Esophagus squamous epithelium (tissue), 5 donors: Measurements from ENCODE around the gene HLA-DPA1. TPM values are rescaled to one million over a fixed set of nuclear protein-coding genes. Genes with fewer than 3 reads are reported as not detected.
A peak's percentile ranks its signal among the peaks of the same experiment; 100 is the strongest.

Experiments used
- DNase-seq: peaks from one replicate; lab custom pipeline; 2025; lab: John Stamatoyannopoulos, UW
- H3K27ac ChIP-seq, 4 donors: fragments of 200-600 bp; sonication (generic); one replicate each; pipeline ENCODE4 v1.5.1; 2016 to 2019; ENCODE audit warnings: mild to moderate bottlenecking in 1 of 4
- H3K27me3 ChIP-seq, 4 donors: fragments of 200-600 bp; sonication (generic); 1 replicate in 3 of 4; 2 replicates in 1 of 4; pipeline versions ENCODE4 v1.5.1 to v1.6.0; 2017 to 2021; ENCODE audit warnings: antibody characterized with exemption in 1 of 4
- H3K36me3 ChIP-seq, 3 donors: fragments of 200-600 bp; sonication (generic); one replicate each; pipeline ENCODE4 v1.5.1; 2016 to 2019
- H3K4me1 ChIP-seq, 3 donors: fragments of 200-600 bp; sonication (generic); one replicate each; pipeline ENCODE4 v1.5.1; 2017 to 2019
- H3K4me3 ChIP-seq, 4 donors: fragments of 200-600 bp; sonication (generic); 1 replicate in 3 of 4; 2 replicates in 1 of 4; pipeline ENCODE4 v1.5.1; 2016 to 2019; ENCODE audit warnings: mild to moderate bottlenecking in 2 of 4, moderate library complexity in 1 of 4
- H3K9me3 ChIP-seq, 3 donors: fragments of 200-600 bp; sonication (generic); one replicate each; pipeline ENCODE4 v1.5.1; 2016 to 2019
- POLR2A ChIP-seq, 4 donors: fragments of 450-650 bp; IDR thresholded peaks; one replicate each; pipeline ENCODE4 v1.6.1; 2017; ENCODE audit warnings: antibody characterized with exemption in 4 of 4, mild to moderate bottlenecking in 4 of 4, moderate library complexity in 3 of 4
- WGBS, 2 donors: methylation state at CpG; one replicate each; pipeline ENCODE4 v1.1.5; 2018; 5-methylcytosine and 5-hydroxymethylcytosine counted together
- intact Hi-C: fragments of 100-400 bp; cut with DNase I; formaldehyde crosslinking; loops from one replicate; pipeline ENCODE4 v1.15.0; 2022
- total RNA-seq, 4 donors: library from RNA; depleted of rRNA; stranded (reverse); fragments of >200 nt; gene quantifications; one replicate each; pipeline ENCODE4 v1.1.0, GENCODE V29; 2016
- TF ChIP-seq, protein P1 (sequence below), 6 experiments: fragments of 450-650 bp in 4 of 6; fragments of 200-600 bp in 2 of 6; sonication (generic) in 2 of 6; IDR thresholded peaks; one replicate each; pipeline ENCODE4 v1.5.1; 2016 to 2019; ENCODE audit warnings: antibody characterized with exemption in 6 of 6, mild to moderate bottlenecking in 4 of 6, moderate library complexity in 4 of 6
- donor health status: DM: yes; HTN: yes; CAD: no.

HLA-DPA1 gene
- total RNA-seq, 4 donors from 2014 or later = 6.2 to 114 (median 48.2) TPM

DNA sequence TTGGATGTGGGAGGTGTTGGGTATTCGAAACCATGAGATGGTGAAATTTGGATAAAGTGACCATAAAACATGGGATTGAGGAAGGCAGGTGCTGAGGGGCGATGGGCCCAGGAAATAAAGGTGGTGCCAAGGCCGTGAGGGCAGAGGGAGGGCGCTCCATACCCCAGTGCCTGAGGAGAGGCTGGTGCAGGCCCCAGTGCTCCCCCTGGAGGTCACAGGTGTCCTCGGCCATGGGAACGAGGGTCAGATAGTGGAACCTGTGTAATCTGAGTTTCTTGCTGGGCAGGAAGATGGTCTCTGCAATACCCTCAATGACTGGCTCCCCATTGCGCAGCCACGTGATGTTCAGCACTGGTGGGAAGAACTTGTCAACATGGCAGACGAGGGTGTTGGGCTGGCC, 18.5 kb upstream of the HLA-DPA1 start:
- no peak for DNase-seq
- no peak overlapping the region for H3K27ac ChIP-seq
- intact Hi-C loops = no loop called here
- H3K36me3 ChIP-seq = no peaks in the 10 kb centered on the region
- no peaks in the 10 kb centered on the region for H3K4me1 ChIP-seq
- 44 to 69% methylated on average over 4 to 7 of the region's 9 CpGs for WGBS, 2 donors
- no peaks in the 10 kb centered on the region for H3K9me3 ChIP-seq
- H3K27me3 ChIP-seq = peaks cover 0 to 32% (median 0%) of the 10 kb centered on the region in 4 donors
- no peak overlapping the region for H3K4me3 ChIP-seq
- no peak for TF ChIP-seq POLR2A (IDR thresholded peaks at IDR 0.05)
- TF ChIP-seq, protein P1, sequence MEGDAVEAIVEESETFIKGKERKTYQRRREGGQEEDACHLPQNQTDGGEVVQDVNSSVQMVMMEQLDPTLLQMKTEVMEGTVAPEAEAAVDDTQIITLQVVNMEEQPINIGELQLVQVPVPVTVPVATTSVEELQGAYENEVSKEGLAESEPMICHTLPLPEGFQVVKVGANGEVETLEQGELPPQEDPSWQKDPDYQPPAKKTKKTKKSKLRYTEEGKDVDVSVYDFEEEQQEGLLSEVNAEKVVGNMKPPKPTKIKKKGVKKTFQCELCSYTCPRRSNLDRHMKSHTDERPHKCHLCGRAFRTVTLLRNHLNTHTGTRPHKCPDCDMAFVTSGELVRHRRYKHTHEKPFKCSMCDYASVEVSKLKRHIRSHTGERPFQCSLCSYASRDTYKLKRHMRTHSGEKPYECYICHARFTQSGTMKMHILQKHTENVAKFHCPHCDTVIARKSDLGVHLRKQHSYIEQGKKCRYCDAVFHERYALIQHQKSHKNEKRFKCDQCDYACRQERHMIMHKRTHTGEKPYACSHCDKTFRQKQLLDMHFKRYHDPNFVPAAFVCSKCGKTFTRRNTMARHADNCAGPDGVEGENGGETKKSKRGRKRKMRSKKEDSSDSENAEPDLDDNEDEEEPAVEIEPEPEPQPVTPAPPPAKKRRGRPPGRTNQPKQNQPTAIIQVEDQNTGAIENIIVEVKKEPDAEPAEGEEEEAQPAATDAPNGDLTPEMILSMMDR (IDR thresholded peaks at IDR 0.05) = peak in 5 of 6 experiments; percentile 17 to 47 (median 38)

DNA sequence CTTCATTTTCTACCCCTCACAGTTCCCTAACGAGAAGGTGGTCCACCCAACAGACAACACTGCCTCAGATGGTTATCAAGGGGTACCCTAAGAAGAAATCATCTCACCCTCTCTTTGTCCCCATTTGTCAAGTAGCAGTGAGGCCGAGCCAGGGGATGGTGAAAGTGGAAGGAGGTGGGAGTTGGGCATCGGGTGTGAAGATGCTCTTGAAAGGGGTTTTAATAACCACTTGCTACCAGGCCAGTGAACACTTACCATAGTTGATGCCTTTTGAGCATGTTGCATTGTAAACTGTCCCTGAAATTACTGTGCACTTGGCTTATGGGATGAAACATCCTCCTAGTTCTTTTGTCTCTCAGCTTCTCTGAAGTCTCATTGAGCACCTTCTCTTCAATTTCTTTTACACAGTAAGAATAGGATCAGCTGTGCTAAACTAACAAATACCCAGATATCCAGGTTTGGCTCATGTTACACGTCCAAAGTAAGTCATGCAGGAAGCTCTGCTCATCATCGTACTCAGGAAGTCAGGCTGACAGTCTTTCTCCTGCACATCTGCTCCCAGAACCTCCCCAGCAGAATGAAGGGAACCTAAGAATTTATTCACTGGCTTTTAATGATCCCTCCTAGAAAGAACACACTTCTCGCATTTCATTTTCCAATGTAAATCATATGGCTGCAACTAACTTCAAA, 15.6 kb upstream of the HLA-DPA1 start:
- Histone ChIP-seq H3K9me3 (no peaks in the 10 kb centered on the region), H3K4me3 (no peak overlapping the region), H3K36me3 (peaks cover 0 to 23% (median 0%) of the 10 kb centered on the region in 3 donors), H3K27me3 (peaks cover 0 to 16% (median 0%) of the 10 kb centered on the region in 4 donors), H3K27ac (no peak overlapping the region), H3K4me1 (no peaks in the 10 kb centered on the region)
- DNase-seq = no peak
- intact Hi-C loops = no loop called here
- 46 to 61% methylated on average over 6 of the region's 6 CpGs for WGBS, 2 donors
- TF ChIP-seq POLR2A (IDR thresholded peaks at IDR 0.05) = no peak
- TF ChIP-seq, protein P1 (IDR thresholded peaks at IDR 0.05) = no peak

DNA sequence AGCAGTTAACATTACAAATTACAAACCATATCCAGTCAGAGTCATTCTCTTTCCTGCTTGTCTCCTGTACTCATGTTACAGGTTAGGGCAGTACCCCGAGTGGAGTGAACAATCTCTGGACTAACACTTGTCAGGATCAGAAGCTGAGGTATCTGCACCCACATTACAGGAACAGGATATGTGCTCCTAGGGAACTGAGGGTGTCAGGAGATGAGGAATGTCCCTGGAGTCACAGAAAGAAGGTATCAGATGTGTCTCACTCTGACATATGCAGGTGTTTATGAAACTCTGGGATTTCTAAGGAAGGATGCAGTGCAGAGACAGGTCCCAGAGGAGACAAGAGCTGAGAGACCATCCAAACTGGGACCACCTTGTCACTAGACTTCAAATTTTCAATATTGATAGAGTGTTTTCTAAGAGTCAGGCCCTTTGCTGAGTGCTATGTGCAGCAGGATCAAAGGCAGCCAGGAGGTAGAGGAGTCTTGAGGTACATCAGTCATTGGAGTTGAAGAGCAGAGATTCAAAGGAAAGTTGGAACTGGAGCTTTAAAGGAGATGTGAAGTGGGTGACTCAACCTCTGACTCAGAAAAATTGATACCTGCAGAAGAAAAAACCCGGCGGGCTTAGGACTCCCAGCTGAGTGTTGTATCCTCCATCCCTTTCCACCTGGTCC, 14.9 kb upstream of the HLA-DPA1 start:
- no peak for DNase-seq
- Histone ChIP-seq H3K36me3 (peaks cover 0 to 27% (median 0%) of the 10 kb centered on the region in 3 donors), H3K4me3 (no peak overlapping the region), H3K9me3 (no peaks in the 10 kb centered on the region), H3K27me3 (peaks cover 0 to 11% (median 0%) of the 10 kb centered on the region in 4 donors), H3K4me1 (no peaks in the 10 kb centered on the region), H3K27ac (no peak overlapping the region)
- 50 to 54% methylated on average over 3 of the region's 3 CpGs for WGBS, 2 donors
- intact Hi-C loops = no loop called here
- TF ChIP-seq, protein P1 (IDR thresholded peaks at IDR 0.05) = no peak
- TF ChIP-seq POLR2A (IDR thresholded peaks at IDR 0.05) = no peak

DNA sequence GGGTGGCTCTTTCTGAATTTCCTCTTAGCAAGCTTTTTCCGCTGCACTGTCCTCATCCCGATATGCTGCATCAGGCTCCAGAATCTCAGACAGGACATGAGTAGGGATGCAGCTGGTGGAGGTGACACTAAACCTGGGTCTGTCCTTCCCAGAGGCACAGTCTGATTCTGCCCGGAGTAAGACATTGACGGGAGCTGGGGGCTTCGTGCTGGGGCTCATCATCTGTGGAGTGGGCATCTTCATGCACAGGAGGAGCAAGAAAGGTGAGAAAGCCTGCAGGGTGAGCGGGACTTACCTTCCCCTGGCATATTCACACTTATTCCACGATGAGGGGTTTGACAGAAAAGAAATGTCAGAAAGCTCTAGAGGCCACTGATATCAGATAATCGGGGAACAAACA, 12.2 kb upstream of the HLA-DPA1 start:
- Histone ChIP-seq H3K27ac (no peak overlapping the region), H3K9me3 (no peaks in the 10 kb centered on the region), H3K4me1 (peaks cover 7 to 24% (median 11%) of the 10 kb centered on the region in 3 donors), H3K36me3 (peaks cover 0 to 27% (median 0%) of the 10 kb centered on the region in 3 donors), H3K27me3 (no peaks in the 10 kb centered on the region), H3K4me3 (no peak overlapping the region)
- WGBS, 2 donors = 65 to 89% methylated on average over 4 to 8 of the region's 8 CpGs
- DNase-seq = no peak
- no peak for TF ChIP-seq POLR2A (IDR thresholded peaks at IDR 0.05)
- TF ChIP-seq, protein P1 (IDR thresholded peaks at IDR 0.05) = no peak
- intact Hi-C loops = no loop called here

DNA sequence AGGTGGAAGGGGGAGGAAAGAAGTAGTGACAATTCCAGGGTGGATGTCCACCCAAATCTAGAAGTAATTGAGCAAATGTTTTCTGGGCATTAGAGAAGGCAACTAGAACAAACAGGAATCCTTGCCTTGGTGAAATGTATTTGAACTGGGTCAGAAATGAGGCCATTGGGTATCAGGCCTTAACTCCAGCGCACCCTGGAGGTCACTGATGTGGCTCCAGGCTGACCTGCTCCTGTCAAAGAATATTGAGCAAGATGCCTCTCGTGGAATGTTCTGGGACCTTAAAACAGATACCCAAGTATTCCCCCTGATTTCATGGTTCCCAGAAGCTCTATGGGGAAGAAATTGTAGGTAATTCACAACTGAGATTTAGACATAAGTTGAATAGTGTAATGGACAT, 9.3 kb upstream of the HLA-DPA1 start:
- DNase-seq = no peak
- H3K27ac ChIP-seq = peak overlapping the region in 1 of 4 donors; percentile 9
- peaks cover 0 to 27% (median 0%) of the 10 kb centered on the region in 3 donors for H3K36me3 ChIP-seq
- no peaks in the 10 kb centered on the region for H3K27me3 ChIP-seq
- TF ChIP-seq, protein P1 (IDR thresholded peaks at IDR 0.05) = peak in 5 of 6 experiments; percentile 23 to 88 (median 59)
- no peak for TF ChIP-seq POLR2A (IDR thresholded peaks at IDR 0.05)
- intact Hi-C loops = no loop called here
- peaks cover 11 to 34% (median 12%) of the 10 kb centered on the region in 3 donors for H3K4me1 ChIP-seq
- no peak overlapping the region for H3K4me3 ChIP-seq
- WGBS, 2 donors = 42 to 52% methylated on average over 2 of the region's 2 CpGs
- H3K9me3 ChIP-seq = no peaks in the 10 kb centered on the region
